HG03103 (cell line): ENCODE measurements around the gene RAET1E.
"Not testable (repeated sequence)": the region's sequence is repeated elsewhere in the genome, so short reads cannot be mapped to it uniquely, and the experiment has no call there.

Experiments used
- ATAC-seq: cut with Tn5 transposase; IDR thresholded peaks from one replicate; pipeline ENCODE4 v1.9.1; 2021; ENCODE audit warnings: low read depth; ENCODE audit not compliant: unreplicated experiment

RAET1E gene

DNA sequence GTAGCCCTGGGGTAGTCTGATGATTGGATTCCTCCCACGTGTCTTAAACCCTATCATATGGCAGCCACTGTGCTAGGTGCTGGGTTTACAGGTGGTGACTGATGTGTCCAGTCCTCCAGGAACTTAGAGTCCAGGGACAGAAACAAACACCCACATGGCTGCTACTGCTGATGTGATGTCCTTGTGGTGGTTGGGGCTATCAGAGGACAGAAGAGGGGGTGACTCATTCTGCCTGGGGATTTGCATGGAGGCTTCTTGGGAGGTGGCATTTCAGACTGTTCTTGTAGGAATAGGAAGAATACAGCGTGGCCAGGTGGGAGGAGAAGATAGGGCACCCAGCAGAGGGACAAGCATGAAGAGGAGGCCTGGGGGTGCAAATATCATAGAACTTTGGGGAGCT lies 15.2 kb upstream of the RAET1E start:
- ATAC-seq: no peak

GRCh38 chr6:149912680-149913079 lies 14.8 kb upstream of the RAET1E start:
- not testable (repeated sequence) for ATAC-seq

- no peak for ATAC-seq
These were observed 12.8 kb upstream of the RAET1E start for GRCh38 chr6:149910721-149911151.

DNA sequence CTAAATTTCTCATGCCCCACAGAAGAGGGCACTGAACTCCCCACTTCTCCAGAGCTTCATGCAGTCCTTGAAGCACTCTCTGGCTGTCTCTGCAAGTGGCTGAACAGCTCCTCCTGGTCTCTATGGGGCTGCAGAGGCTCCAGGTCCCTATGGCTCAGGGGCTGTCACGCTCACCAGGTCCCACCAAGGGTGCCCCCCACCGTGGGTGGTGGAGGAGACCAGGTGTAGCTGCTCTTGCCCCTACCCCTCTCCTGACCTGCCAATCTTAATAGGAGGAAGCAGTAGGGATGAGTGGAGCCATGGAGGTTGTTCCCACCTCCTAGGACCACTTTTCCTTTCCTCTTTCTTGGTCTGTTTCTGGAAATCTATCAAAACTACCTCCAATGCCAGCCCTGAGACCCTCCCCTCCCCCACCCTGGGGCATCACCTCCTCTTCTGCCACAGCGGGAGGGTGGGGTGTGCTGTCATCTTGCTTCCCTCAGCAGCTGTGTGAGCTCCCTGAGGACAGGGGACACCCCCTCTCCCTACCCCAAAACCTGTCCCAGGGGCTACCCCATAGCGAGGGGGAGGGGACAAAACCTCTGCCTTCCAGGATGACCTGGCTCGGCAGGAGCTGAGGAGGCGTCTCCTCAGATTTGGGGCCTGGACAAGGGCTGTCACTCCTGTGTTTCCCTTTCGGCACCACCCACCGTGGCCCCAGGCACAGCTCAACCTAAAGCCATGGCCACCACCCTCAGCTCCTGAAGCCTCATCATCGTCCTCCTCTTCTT lies 12.0 kb upstream of the RAET1E start:
- ATAC-seq: no peak

GRCh38 chr6:149908480-149908879 lies 10.6 kb upstream of the RAET1E start:
- not testable (repeated sequence) for ATAC-seq

DNA sequence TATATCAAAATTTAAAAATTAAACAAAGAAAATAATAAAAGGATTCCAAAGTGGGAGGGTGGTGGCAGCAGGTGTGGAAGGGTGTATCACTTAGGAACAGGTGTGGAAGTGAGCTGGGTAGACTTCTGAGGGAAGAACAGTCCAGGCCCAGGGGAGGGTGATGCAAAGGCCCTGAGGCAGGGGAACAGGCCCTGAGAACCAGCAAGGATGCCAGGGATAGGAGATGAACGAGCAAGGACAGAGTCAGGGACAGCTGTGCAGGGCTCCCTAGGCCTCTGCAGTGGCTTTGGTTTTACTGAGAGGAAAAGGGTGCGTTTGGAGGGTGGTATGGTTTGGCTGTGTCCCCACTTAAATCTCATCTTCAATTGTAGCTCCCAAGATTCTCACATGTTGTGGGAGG lies 9.4 kb upstream of the RAET1E start:
- no peak for ATAC-seq

DNA sequence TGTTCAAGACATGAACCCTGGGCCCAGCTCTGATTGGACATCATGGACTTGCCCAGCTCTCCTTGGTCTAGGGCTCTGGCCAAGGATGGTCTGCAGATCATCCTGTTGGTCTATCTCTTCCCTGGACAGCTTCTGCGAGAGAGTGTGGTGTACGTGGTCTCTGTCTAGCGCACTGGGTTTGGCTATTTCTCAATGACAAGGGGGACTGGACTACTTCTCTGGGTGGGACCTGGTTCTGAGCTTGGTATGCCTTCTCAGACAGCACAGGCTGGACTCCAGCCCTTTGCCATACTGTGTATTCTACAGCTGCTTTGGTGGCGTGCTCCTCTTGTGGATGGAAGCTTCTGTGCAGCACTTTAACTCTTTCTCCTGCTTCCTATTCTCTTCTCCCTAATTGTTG lies 8.5 kb upstream of the RAET1E start:
- ATAC-seq: no peak

DNA sequence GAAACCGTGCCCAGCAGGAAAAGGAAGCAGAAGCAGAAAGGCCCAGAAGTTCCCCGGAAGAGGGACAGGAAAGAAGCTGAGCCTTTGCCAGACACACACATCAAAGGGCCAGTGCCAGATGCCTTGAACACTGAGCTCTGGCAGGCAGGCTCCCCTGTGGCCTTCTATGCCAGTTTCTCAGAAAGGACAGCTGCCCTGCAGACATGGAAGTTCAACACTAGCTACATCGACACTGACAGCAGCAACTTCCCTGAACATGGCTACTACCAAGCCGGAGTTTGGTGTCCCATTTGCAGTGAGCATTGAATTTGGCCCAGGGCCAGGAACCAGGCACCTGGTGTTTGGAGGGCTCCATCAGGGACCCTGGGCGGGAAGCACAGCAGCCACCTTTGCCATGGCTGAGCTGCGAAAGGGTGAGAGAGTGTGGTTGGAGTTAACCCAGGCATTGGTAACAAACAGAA lies 8.0 kb upstream of the RAET1E start:
- ATAC-seq: no peak

GRCh38 chr6:149905371-149905910 lies 7.5 kb upstream of the RAET1E start:
- no peak for ATAC-seq

DNA sequence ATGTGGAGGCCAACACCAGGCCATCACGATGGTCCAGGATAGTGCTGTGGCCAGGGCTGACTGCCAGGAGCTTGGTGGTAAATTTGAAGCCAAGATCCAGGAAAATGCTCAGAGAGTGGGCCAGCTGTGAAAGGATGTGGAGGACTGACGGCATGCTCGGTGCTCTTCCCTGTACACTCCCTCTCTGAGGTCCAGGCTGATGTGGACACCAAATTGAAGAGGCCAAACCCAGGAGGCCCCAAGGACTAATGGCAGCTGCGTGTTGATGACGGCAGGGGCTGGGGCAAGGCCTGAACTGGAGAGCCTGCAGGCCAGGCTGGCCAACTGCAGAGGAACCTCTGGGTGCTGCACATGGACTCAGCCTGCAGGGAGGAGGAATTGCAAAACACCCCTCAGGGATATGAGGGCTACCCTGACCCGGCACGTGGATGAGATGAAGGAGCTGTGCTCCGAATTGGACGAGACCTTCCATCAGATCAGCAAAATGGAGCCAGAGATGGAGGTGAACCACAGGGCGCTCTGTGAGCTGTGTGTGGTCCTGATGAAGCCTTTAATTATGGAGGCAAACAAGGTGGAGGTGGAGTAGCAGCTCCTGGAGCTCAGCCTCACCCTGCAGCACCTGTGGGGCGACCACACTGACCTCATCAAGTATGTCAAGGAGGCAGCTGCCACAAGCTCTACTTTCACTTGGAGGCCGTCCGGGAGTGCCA lies 6.9 kb upstream of the RAET1E start:
- no peak for ATAC-seq

DNA sequence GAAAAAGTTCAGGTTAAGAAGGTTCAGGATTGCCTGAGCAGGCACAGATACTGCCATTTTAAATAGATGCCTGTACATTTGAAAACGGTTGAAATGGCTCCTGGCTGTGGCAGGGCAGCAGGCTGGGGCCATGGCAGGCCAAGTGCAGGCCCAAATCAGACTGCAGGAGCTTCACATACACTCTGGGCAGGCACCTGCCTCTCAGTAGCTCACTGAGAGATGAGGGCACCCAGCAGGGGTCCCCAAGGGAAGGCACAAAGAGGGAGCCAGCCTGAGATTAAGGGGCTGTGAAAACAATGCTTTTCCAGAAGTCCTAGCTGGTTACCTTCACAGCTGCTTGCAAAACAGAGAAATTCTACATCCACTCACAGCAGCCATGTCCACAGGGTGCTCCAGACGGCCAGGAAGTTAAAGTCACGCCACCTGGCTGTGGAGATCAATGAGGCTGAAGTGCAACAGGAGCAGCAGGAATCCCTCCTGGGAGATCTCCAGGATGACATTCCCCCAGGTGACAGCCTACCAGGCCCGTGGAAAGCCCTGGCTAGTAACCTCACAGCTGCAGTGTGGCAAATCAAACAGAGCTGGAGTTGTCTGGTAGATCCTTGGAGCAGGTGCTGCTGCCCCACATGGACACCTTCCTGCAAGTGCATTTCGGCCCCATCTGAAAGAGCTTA lies 6.2 kb upstream of the RAET1E start:
- no peak for ATAC-seq

- ATAC-seq: no peak
These were observed 3.7 kb upstream of the RAET1E start for GRCh38 chr6:149901444-149902140.

DNA sequence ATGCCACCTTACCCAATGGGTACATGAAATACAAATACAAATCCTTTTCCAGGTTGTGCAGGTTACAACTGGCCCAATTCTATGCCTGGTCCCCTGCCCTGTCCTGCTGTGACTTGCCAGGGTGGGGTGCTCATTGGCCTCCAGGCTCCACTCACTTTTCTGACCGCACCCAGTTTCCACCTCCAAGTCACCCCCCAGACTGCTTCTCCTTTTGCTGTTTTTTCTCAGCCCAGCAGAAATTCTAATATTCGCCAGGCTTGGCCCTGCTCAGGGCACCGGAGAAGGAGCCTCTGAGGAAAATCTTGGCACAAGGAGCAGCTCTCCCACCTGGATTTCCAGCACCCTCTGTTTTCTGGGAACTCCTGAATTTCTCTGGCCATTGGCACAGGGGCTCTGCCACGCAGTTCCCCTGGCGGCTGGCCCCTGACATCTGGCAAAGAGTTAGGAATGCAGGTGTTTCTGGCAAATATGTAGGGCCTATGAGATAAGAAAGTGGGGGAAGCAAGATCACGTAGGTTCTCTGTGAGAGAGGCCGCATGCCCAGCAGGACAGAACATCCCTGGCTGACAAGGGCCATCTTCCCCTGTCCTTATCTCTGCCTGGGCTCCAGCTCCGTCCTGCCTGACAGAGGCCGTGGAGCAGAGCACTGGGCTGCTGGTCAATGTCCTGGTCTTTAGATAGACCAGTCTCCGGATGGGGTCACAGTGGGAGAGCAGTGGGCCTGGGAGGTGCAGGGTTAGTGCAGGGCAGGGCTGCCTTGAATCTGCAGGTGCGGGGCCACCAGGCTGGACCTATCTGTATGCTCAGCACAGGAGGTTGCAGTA lies 2.9 kb upstream of the RAET1E start:
- no peak for ATAC-seq

GRCh38 chr6:149899926-149900619 lies 2.2 kb upstream of the RAET1E start:
- no peak for ATAC-seq

DNA sequence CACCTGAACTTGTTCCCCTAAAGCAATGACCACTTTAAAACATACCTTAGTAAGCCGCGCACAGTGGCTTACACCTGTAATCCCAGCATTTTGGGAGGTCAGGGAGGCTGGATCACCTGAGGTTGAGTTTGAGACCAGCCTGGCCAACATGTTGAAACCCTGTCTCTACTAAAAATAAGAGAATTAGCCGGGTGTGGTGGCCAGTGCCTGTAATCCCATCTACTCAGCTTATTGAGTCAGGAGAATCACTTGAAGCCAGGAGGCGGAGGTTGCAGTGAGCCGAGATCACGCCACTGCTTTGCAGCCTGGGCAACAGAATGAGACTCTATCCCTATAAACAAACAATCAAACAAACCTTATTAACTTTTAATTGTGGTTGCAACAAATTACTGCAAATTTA lies 1.6 kb upstream of the RAET1E start:
- no peak for ATAC-seq

- ATAC-seq: no peak
These were observed 1.1 kb upstream of the RAET1E start for GRCh38 chr6:149898966-149899365.

GRCh38 chr6:149897015-149897697 lies 757 bp downstream of the RAET1E start:
- ATAC-seq: no peak

GRCh38 chr6:149896491-149896890 lies 1.4 kb downstream of the RAET1E start:
- no peak for ATAC-seq
